Skeletal muscle cell (primary cell): ENCODE results near the gene ADAMTSL1.

Experiments
- DNase-seq: peaks from one replicate; pipeline ENCODE4 v3.0.0-alpha.2; 2010; ENCODE audit warnings: low read depth
- H3K4me3 ChIP-seq: 2 replicates; pipeline ENCODE4 v1.5.1; 2011; ENCODE audit warnings: low read depth, mild to moderate bottlenecking, control low read depth, low read length, moderate library complexity

ADAMTSL1 gene, protein sequence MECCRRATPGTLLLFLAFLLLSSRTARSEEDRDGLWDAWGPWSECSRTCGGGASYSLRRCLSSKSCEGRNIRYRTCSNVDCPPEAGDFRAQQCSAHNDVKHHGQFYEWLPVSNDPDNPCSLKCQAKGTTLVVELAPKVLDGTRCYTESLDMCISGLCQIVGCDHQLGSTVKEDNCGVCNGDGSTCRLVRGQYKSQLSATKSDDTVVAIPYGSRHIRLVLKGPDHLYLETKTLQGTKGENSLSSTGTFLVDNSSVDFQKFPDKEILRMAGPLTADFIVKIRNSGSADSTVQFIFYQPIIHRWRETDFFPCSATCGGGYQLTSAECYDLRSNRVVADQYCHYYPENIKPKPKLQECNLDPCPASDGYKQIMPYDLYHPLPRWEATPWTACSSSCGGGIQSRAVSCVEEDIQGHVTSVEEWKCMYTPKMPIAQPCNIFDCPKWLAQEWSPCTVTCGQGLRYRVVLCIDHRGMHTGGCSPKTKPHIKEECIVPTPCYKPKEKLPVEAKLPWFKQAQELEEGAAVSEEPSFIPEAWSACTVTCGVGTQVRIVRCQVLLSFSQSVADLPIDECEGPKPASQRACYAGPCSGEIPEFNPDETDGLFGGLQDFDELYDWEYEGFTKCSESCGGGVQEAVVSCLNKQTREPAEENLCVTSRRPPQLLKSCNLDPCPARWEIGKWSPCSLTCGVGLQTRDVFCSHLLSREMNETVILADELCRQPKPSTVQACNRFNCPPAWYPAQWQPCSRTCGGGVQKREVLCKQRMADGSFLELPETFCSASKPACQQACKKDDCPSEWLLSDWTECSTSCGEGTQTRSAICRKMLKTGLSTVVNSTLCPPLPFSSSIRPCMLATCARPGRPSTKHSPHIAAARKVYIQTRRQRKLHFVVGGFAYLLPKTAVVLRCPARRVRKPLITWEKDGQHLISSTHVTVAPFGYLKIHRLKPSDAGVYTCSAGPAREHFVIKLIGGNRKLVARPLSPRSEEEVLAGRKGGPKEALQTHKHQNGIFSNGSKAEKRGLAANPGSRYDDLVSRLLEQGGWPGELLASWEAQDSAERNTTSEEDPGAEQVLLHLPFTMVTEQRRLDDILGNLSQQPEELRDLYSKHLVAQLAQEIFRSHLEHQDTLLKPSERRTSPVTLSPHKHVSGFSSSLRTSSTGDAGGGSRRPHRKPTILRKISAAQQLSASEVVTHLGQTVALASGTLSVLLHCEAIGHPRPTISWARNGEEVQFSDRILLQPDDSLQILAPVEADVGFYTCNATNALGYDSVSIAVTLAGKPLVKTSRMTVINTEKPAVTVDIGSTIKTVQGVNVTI (N-terminal part only)

DNA sequence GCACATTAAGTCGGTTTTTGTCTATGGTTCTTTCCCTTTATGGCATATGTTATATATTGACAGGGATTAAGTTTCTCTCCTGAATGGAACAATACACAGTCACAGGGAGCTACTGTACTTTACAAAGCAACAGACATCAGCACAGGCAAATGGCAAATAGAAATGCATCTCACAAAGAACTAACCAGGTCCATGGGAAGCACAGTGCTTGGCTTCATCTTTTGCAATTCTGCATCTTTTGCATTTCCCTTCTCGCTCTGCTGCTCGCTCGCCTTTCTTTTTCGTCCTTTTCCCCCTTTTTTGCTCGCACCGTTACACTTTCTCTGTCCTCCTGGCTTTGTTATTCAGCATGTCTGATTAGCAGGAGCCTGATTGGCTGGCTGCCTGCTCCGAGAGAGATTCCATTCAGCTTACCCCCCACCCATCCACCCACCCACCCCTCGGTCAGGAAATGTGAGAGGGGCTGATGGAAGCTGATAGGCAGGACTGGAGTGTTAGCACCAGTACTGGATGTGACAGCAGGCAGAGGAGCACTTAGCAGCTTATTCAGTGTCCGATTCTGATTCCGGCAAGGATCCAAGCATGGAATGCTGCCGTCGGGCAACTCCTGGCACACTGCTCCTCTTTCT, at the start of gene ADAMTSL1:
ADAMTSL1 (plus strand) TSS at position 502 of the 628 bp plus-strand sequence; CDS start at position 582, 80 bp downstream.
- H3K4me3 ChIP-seq, result peak within 1 kb of the TSS; percentile 63
- DNase-seq, result peak; percentile 77

DNA sequence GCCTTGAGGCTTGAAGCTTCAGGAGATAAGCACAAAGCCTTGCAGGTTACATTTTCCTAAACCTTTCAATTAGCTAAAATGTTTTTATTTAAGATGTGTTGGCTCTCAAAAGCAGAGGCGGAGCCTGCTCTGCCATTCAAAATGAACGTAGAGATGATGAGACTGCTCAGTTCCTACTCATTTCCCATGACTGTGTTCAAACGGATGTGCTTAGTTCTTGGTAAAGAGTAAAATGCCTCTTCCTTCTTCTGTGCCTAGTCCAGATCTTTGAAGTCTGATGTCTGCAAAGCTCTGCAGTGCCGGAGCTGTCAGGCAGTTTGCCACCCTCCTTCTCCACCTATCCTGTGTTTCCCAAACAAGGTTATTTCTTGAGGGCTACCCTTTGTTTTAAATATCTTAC, 46.3 kb upstream of the ADAMTSL1 start:
- H3K4me3 ChIP-seq, result no peak overlapping the region
- DNase-seq, result no peak

DNA sequence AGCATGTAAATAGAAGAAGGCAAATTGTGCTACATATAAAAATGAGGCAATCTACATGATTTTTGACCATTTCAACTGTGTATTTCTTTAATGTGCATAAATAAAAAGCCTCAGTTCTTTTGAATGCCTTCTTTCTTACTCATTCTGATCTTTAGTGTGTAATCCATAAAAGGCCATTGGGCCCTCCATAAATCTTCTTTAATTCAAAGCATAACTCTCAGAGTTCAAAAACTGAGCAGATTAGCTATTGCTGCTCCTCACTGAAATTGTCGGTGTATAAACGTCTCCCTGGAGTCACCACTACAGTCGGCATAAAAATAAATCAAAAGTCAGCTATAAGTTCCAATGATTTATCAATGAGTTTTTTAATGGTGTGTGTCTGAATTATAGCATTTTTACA, 45.3 kb upstream of the ADAMTSL1 start:
- DNase-seq, result no peak
- H3K4me3 ChIP-seq, result no peak overlapping the region

DNA sequence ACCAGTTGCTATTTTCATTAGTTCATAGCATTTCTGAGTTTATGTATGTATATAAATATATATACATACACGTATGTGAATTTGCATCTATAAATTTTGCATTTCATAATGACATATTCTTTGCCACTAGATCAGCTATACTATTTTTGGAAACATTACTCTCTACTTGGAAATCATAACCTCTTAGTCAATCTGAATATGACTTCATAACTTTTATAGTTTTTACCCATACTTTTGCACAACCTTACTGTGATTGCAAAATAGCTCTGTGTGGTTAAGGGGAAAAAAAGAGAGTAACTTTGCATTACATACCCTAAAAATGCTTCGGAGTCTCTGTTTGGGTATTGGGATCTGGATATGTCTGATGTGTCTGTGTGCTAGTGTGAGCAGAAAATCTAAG, 44.9 kb upstream of the ADAMTSL1 start:
- H3K4me3 ChIP-seq, result no peak overlapping the region
- DNase-seq, result no peak

DNA sequence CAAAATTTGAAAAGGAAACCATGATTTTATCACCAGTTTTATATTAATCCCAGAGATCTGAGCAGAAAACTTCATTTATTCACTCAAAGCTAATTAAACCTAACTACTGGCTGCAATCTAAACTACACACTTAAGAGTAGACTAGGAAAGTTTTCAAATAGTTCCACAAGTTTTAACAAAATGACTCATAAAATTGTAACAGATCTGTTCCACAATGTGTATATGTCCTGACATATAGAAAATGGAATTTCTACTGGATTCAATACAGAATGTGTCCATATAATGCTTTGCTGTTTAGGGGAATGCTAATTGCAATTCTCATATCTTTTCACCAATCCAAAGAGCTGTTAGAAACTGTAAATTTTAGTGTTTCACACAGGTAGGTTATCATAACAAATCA, 40.3 kb upstream of the ADAMTSL1 start:
- H3K4me3 ChIP-seq, result no peak overlapping the region
- DNase-seq, result no peak

DNA sequence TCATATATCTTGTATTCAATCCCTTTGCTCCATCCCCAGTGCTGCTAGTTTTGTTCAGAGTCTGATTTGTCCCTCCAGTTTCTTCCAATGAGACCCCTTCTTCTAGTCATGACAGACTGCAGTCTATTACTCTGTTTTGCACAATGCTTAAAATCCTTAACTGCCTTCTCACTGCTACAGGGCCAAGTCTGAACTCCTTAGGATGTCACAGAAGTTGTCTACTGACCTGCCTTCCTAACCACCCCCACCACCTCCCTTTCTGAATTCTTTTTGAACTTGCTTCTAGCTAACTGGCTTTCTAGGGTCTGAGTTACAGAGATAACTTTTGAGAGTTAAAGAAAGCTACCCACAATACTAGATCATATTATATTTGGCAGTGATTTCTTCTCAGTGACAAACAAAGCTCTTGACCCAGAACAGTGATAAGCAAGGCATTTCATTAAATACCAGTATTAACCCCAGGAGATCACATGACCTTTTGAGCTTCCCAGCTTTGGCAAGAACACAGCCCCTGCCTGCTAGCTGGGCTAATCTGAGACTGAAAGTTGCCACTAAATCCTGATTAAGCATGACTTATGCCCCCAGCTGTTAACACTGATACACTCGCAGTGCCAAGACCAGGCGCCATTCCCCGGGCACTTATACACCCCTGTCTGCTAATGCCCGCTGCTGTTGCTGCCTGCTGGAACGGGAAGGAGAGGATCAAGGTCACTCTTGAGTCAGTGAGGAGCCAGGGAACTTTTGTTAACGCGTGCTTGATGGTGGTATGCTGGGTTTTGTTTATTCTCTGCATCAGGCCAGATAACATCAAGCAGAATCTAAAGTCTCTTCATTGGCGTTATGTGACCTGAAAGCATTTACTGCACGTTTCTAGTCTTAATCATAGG, 36.4 kb upstream of the ADAMTSL1 start:
- no peak overlapping the region for H3K4me3 ChIP-seq

DNA sequence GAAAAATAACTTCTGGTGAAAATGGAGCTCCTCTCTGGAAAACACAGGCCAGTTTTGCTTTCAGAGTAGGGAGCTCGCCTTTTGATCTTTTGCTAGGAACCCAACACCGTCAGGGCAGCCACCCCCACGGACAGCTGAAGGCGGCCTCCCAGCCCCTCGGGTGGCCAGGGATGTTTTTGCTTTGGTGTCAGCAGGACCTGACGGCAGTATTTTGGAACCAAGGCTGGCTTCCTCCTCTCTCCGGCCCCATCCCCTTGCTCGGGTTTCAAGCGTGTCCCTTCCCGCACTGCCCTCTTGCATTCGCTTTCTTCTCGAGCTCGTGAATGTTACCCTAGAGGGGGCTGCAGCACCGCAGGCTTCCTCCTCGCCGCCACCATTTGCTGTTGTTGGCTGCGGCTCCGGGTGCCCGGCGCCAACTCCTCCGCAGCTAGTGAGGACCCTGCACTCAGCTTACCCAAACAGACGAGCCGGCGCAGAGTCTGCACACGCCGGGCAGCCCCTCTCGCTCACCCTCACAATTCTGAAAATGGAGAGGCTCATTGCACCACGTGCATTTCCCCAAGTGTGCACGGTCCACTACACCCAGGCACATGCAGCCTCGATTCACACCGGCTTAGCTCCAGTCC, 35.5 kb upstream of the ADAMTSL1 start:
- H3K4me3 ChIP-seq, result peak overlapping the region; percentile 28
- no peak for DNase-seq

More for the DNA sequence above, 36.4 kb upstream of the ADAMTSL1 start:
- no peak for DNase-seq

DNA sequence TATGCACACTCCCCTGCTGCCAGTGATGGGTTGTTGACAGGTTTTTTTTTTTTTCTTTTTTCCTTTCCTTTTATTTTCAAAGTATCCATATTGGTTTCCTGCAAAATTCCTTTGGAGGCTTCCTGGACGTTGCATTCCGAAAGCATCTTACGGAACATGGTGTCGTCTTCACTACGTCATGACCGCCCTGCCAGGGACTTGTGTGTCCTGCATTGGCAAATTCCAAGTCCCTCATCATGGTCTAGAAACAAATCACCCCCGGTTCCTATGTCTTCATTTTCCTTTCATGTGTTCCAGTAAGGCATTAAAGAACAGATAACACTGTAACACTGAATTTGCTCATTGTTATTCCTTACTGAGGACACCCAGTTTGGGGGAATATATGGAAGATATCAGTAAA, 35.0 kb upstream of the ADAMTSL1 start:
- peak overlapping the region; percentile 28 for H3K4me3 ChIP-seq
- DNase-seq, result no peak

DNA sequence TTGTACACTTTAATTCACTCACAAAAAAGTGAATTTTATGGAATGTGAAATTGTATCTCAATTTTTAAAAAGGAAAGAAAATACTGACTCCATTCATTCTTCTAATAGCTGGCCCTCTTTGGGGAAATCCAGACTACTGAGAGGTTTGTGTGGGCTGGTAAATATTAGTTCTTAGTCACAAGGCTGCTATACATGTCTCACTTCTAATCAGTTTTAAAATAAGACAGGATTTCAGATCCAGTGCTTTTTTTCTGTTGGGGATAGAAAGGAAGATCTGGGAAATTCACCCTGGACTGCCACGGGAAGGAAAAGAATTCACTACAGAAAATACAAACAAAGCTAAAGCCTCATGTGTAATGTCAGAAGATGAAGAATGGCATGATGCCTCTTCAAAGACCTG, 32.7 kb upstream of the ADAMTSL1 start:
- DNase-seq, result no peak
- H3K4me3 ChIP-seq, result no peak overlapping the region

DNA sequence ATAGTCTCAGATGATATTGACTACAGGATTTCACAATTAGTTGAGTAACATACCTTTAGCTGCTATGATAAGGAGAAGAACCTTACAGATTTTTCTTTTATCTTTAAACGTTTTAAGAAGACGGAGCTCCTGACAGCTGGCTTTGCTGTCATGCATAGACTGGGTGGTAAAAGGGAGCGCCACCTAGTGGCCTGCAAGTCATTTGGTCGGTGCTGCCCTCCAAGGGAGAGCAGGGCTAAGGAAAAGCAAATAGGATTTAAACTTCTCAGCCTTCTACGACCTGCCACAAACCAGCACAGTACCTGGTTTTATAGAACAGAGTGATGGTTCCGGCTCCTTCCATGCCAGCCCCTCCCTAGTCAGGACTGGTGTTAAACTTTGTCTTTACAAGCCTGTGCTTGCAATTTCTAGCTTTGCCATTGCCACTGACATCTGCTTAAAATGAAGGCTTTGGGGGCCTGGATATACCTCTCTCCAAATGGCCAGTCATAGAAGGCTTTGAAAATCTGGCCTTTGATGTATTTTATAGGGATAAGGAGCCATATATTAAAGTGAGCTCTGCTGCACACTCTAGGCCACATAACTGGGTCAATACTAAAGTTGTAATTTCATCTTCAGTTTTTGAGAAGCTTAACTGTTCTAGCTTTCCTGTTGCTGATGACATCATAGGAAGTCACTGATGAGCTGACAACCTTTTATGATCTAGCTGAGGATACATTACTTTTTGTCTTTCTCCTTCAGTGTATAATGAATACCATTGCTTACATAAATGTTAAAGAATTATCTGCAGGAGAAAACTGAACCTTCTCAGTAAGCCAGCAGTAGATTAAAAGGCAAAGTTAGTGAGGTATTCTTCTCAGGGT, 31.1 kb upstream of the ADAMTSL1 start:
- no peak overlapping the region for H3K4me3 ChIP-seq
- DNase-seq, result peak; percentile 61

DNA sequence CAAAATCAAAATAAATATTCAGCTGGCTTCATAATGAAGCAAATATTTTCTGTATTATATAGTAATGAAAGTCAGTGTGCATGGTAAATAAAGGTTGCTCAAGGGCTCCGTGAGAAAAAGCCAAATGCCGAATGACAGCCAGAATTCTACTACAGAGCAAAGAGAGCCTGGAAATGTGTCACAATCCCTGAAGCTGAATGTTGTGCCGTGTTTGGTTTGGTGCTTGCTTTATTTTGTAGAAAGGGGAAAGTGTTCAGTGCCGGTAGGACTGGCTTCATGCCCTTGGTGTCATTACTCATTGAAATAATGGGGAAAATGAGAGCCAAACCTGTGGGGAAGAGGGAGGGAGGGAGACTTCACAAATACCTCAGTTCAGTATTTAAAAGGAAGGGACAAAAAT, 26.8 kb upstream of the ADAMTSL1 start:
- H3K4me3 ChIP-seq, result no peak overlapping the region
- DNase-seq, result no peak

DNA sequence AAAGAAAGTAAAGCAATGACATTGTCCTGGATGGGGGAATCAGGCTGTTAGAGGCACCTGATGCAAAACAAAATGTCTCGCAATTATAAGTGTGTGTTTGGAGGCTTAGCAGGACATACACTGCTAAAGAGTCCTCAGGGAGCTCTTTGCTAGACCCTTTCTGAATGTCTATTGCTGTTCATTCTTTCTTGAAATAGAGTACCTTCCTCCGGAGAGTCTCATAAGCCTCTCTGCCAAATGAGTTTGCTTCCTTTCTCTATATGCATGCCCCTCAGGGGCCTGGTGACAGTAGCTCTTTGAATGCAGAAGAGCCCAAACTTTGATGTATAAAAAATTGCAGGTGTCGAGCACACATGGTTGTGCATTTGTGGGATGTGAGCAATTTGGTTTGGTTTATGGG, 26.4 kb upstream of the ADAMTSL1 start:
- no peak overlapping the region for H3K4me3 ChIP-seq
- no peak for DNase-seq

DNA sequence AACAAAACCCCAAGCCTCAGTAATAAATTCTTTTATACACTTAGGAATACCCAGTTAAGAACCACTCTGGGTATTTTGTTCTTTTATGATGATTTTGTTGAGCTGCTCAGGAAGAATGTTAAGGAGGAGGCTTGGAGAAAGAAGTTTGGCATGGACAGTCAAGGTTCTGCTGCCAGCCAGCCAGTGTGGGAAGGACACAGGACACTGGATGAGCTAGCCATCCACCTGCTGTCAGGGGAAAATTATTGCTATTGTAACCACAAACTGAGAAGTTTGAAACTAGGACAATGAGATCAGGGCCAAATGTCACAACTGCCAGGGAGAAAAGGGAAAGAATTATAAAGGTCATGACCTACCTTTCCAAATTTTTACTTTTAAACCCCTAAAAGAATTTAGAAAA, 25.9 kb upstream of the ADAMTSL1 start:
- H3K4me3 ChIP-seq, result no peak overlapping the region
- no peak for DNase-seq

DNA sequence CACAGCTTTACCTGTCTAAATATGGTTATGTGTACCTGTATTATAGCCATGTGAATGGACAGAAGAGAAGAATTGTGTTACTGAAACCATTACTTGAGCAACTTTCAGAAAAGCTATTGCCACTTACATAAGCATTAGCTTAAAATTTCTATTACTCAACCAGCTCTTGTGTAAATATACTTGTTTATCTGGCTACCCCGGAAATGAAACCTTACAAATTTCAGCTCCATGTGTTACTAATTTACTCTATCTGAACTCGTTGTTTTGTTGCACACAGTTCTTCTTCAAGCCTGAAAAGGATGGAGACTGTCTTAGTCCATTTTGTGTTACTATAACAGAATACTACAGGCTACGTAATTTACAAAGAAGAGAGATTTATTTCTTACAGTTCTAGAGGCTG, 22.5 kb upstream of the ADAMTSL1 start:
- no peak for DNase-seq

DNA sequence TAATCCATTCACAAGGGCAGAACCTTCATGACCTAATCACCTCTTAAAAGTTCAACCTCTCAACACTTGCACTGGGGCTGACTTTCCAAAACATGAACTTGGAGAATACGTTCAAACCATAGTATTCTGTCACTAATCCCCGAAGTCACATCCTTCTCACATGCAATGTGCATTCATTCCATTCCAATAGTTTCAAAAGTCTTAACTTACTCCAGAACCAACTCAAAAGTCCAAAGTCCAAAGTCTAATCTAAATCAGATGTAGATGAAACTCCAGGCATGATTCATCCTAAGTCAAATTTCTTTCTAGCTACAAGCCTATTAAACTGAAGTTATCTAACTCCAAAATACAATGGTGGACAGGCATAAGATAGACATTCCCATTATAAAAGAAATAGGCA, 21.7 kb upstream of the ADAMTSL1 start:
- H3K4me3 ChIP-seq, result no peak overlapping the region
- no peak for DNase-seq

More for the DNA sequence above, 22.5 kb upstream of the ADAMTSL1 start:
- H3K4me3 ChIP-seq, result no peak overlapping the region

DNA sequence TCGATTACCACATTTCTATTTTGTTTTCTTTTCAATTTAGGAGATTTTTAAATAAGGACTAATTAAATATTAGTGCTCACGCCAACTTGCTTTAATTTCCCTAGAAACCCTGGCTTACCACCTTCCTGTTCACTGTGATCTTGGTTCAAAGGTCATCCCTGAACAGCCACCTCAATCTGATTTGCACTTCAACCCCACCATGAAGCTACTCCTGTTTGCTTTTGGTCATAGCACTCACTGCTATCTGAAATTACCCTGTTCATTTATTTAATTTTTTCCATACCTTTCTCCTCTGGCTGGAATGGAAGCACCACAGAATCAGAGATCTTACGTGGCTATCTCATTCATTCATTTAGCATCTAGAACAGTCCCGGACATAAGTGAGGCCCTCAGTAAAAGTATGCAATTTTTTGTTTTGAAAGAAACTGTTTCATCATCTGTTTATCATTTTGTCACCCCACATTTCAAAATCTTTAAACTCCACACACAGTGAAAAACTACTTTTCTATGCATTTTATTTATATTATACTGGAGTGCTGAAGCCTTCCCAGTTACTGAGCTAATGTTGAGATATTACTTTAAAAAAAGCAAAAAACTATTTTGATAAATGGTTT, 17.2 kb upstream of the ADAMTSL1 start:
- no peak overlapping the region for H3K4me3 ChIP-seq
- no peak for DNase-seq

DNA sequence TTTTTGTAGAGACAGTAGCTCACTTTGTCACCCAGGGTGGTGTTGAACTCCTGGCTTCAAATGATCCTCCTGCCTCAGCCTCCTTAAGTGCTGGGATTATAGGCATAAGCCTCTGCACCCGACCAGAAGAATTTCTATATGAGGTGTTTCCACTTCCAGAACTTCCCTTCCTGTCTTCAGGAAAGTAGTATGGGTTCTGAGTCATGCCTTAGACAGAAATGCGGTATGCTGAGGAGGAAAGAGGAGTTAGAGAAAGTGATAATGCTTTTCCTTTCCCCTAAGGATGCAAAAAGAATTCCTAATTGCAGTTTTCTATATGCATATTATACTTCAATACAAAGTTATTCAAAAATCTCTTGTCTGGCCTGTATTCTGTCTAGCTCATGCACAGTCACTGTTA, 16.4 kb upstream of the ADAMTSL1 start:
- no peak for DNase-seq
- no peak overlapping the region for H3K4me3 ChIP-seq
